Calu3 (cell line): Measurements from ENCODE around the gene IQCH. TPM values are rescaled to one million over a fixed set of nuclear protein-coding genes. Genes with fewer than 3 reads are reported as not detected.

ENCODE experiments used
- BruUV-seq: library from RNA; stranded (reverse); fragments of 400-500 nt; replicated peaks from 2 replicates; lab custom pipeline; 2021; lab: Mats Ljungman, UMichigan
- CTCF ChIA-PET: fragments of 300-600 bp; sonication (Branson Sonifier 250); formaldehyde crosslinking; loops from one replicate; lab custom pipeline; 2022; ENCODE audit warnings: antibody characterized with exemption; lab: Charles Lee
- DNase-seq: peaks from one replicate; pipeline ENCODE4 v3.0.0; 2022
- H3K27ac Mint-ChIP-seq: one replicate; pipeline ENCODE4 v1.8.0; 2022; ENCODE audit warnings: mixed read lengths; ENCODE audit not compliant: unreplicated experiment
- H3K27me3 Mint-ChIP-seq: one replicate; pipeline ENCODE4 v1.8.0; 2022; ENCODE audit warnings: mixed read lengths; ENCODE audit not compliant: unreplicated experiment
- H3K36me3 Mint-ChIP-seq: one replicate; pipeline ENCODE4 v1.8.0; 2022; ENCODE audit warnings: mild to moderate bottlenecking, moderate library complexity, mixed read lengths; ENCODE audit not compliant: insufficient read depth, unreplicated experiment
- H3K4me1 Mint-ChIP-seq: one replicate; pipeline ENCODE4 v1.8.0; 2022; ENCODE audit warnings: mild to moderate bottlenecking, low read depth, mixed read lengths; ENCODE audit not compliant: unreplicated experiment
- H3K4me3 Mint-ChIP-seq: one replicate; pipeline ENCODE4 v1.8.0; 2022; ENCODE audit warnings: mild to moderate bottlenecking, low read depth, moderate library complexity, mixed read lengths; ENCODE audit not compliant: unreplicated experiment
- H3K9me3 Mint-ChIP-seq: one replicate; pipeline ENCODE4 v1.8.0; 2022; ENCODE audit warnings: low read depth, mixed read lengths; ENCODE audit not compliant: unreplicated experiment
- intact Hi-C: fragments of 100-400 bp; cut with micrococcal nuclease; formaldehyde crosslinking; loops from one replicate; pipeline ENCODE4 v1.10.0; 2022; ENCODE audit not compliant: unreplicated experiment
- total RNA-seq: library from RNA; stranded (reverse); gene quantifications from 2 replicates; pipeline ENCODE4 v1.2.3, GENCODE V29; 2022
- TF ChIP-seq, protein P1 (sequence below): fragments of 200-600 bp; IDR thresholded peaks from one replicate; pipeline ENCODE4 v1.8.0; 2022; ENCODE audit warnings: antibody characterized with exemption; ENCODE audit not compliant: unreplicated experiment

The IQCH gene
- total RNA-seq, 1 experiment from 2014 or later, result 5.5 TPM

DNA sequence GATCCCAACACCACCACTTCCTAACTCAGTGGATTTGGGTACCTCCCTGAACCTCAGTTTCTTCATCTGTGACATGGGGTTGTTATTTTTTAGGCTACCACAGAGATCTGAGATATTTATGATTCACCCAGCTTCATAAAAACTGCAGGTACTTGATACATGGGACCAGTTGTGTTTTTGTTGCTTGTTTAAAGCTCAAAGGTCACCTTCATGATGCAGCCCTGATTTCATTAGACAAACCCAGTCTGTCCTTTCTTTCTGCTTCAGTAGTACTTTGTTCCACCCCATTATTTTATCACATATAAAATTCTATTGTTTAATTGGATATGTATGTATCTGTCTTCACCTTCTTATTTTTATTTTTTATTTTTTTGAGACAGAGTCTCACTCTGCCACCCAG, 208.9 kb downstream of the IQCH start:
- DNase-seq, result no peak
- TF ChIP-seq, protein P1, sequence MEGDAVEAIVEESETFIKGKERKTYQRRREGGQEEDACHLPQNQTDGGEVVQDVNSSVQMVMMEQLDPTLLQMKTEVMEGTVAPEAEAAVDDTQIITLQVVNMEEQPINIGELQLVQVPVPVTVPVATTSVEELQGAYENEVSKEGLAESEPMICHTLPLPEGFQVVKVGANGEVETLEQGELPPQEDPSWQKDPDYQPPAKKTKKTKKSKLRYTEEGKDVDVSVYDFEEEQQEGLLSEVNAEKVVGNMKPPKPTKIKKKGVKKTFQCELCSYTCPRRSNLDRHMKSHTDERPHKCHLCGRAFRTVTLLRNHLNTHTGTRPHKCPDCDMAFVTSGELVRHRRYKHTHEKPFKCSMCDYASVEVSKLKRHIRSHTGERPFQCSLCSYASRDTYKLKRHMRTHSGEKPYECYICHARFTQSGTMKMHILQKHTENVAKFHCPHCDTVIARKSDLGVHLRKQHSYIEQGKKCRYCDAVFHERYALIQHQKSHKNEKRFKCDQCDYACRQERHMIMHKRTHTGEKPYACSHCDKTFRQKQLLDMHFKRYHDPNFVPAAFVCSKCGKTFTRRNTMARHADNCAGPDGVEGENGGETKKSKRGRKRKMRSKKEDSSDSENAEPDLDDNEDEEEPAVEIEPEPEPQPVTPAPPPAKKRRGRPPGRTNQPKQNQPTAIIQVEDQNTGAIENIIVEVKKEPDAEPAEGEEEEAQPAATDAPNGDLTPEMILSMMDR, result no peak
- no peaks in the 10 kb centered on the region for H3K27me3 Mint-ChIP-seq
- BruUV-seq, result no TSS peak
- no peak overlapping the region for H3K27ac Mint-ChIP-seq
- no peak overlapping the region for H3K4me3 Mint-ChIP-seq
- CTCF ChIA-PET, result no interaction called here
- no peaks in the 10 kb centered on the region for H3K4me1 Mint-ChIP-seq
- H3K9me3 Mint-ChIP-seq, result no peaks in the 10 kb centered on the region
- no peaks in the 10 kb centered on the region for H3K36me3 Mint-ChIP-seq
- intact Hi-C loops, result no loop called here

DNA sequence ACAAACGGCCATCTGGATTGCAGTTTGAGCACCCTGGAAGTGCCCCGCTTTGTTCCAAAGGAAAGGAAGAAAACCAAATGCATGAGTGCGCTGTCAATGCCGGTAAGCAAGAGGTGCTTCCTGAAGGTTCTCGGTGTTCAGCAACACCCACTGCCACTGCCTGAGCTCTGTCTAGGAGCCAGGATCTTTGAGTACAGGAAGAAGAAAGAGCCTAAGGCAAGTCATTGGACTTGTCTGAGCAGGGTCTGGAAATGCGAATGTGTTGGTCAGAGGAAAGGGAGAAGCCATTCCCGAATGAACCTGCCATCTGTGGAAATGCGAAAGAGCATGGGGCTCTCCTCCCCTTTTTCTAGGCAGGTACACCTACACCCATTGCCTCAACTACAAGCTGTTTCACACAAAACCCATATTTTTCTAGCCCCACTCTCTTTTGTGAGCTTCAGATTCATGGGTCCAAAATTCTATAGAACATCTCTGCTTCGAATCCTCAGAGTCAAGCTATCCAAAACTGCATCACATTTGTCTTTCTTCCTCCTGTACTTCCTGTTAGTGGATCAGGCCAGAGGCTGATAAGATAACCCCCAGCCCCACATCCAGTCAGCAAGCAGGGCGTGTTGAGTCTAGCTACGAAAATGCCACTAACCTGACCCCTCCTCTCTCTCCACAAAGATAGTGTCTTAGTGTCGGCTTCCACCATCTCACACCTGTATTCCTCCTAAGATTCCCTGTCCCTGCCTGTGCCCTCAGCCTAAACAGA, 210.8 kb downstream of the IQCH start:
- H3K9me3 Mint-ChIP-seq, result no peaks in the 10 kb centered on the region
- CTCF ChIA-PET, result interaction anchor here (0.6 kb wide), 1 partner anchor 594 kb away, joined by 5 read pairs; no protein-coding TSS in a partner anchor

DNA sequence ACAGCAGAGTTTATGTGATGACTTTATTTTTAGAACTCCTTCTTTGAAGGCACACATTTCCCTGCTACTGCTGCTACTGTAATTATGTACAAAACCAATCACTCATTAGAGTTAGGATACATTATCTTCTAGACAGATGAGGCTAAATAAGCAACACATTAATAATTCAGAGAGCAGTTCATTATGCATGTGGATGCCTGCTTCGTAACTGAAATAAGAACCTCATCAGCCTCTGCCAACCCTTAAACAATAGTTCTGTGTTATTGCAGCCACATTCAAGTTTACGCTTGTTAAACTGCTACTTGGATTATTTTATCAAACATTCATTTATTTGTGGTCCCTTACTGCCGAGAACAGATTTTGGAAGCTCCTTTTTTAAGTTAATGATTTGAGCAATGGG, 213.8 kb downstream of the IQCH start:
- no peak for DNase-seq
- no peaks in the 10 kb centered on the region for H3K27me3 Mint-ChIP-seq
- CTCF ChIA-PET, result no interaction called here
- H3K4me3 Mint-ChIP-seq, result no peak overlapping the region
- H3K27ac Mint-ChIP-seq, result no peak overlapping the region
- BruUV-seq, result no TSS peak
- intact Hi-C loops, result no loop called here
- no peaks in the 10 kb centered on the region for H3K4me1 Mint-ChIP-seq
- no peaks in the 10 kb centered on the region for H3K9me3 Mint-ChIP-seq
- no peaks in the 10 kb centered on the region for H3K36me3 Mint-ChIP-seq
- TF ChIP-seq, protein P1, result no peak

More for the DNA sequence above, 210.8 kb downstream of the IQCH start:
- BruUV-seq, result no TSS peak
- Mint-ChIP-seq H3K36me3 (no peaks in the 10 kb centered on the region), H3K27ac (no peak overlapping the region), H3K4me1 (no peaks in the 10 kb centered on the region), H3K27me3 (no peaks in the 10 kb centered on the region), H3K4me3 (no peak overlapping the region)
- no peak for DNase-seq
- intact Hi-C loops, result no loop called here
- TF ChIP-seq, protein P1, result no peak

DNA sequence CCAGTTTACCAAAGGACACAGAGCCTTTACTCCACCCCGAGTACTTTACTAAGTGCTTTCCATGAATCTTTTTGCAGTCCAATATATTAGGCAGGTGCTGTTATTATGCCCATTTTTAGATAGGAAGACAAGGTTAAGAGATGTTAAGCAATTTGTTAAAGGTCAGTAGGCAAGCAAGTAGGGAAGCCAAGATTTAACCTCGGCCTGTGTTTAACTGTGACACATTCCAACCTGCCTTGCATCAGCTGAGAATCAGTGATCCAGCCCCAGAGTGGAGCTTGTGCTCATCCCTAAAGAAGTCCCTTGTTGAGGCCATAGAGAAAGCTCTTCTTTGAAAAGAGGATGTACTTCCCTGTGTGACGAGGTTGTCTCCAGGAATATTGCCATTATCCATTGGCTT, 215.1 kb downstream of the IQCH start:
- TF ChIP-seq, protein P1, result no peak
- CTCF ChIA-PET, result no interaction called here
- no peak overlapping the region for H3K4me3 Mint-ChIP-seq
- H3K36me3 Mint-ChIP-seq, result no peaks in the 10 kb centered on the region
- H3K27me3 Mint-ChIP-seq, result no peaks in the 10 kb centered on the region
- intact Hi-C loops, result no loop called here
- no TSS peak for BruUV-seq
- DNase-seq, result no peak
- no peak overlapping the region for H3K27ac Mint-ChIP-seq
- H3K4me1 Mint-ChIP-seq, result no peaks in the 10 kb centered on the region
- no peaks in the 10 kb centered on the region for H3K9me3 Mint-ChIP-seq
